Vagina (tissue), 2 donors: ENCODE results near the gene NEXN.
A peak's percentile ranks its signal among the peaks of the same experiment; 100 is the strongest.

Source experiments
- CTCF ChIP-seq, 3 experiments: fragments of 450-650 bp in 2 of 3; fragments of 200-600 bp in 1 of 3; sonication (generic) in 1 of 3; IDR thresholded peaks; one replicate each; pipeline ENCODE4 v1.5.1; 2017 to 2019; ENCODE audit warnings: antibody characterized with exemption in 3 of 3, mild to moderate bottlenecking in 2 of 3, moderate library complexity in 2 of 3
- POLR2A ChIP-seq, 2 donors: fragments of 450-650 bp; IDR thresholded peaks; one replicate each; pipeline ENCODE4 v1.6.1; 2017; ENCODE audit warnings: antibody characterized with exemption in 2 of 2, mild to moderate bottlenecking in 2 of 2, moderate library complexity in 2 of 2

GRCh38 chr1:77900687-77901293, 12.4 kb downstream of the NEXN start:
- TF ChIP-seq CTCF (IDR thresholded peaks at IDR 0.05): peak in 2 of 3 experiments; percentile 38 to 48
- TF ChIP-seq POLR2A (IDR thresholded peaks at IDR 0.05): no peak
